ENCODE data around the gene AQP6.

GRCh38 chr12:49928471-49928870 lies 44.3 kb upstream of the AQP6 start:
- TF ChIP-seq CTCF (IDR thresholded peaks at IDR 0.05; ENCODE audit: low read depth, low read length): no peak
- TF ChIP-seq MAX (IDR thresholded peaks at IDR 0.05; ENCODE audit: low read depth, low read length): no peak

Measured in NB4 (cell line).